CD4-positive, alpha-beta T cell treated with Interleukin-15 for 4 hours (primary cell): ENCODE measurements around the gene CMSS1.

Experiments used
- DNase-seq: peaks from one replicate; pipeline ENCODE4 v3.0.0-alpha.2; 2020; ENCODE audit warnings: low spot score

Gene CMSS1

GRCh38 chr3:99960123-99960878 is 142.6 kb downstream of the CMSS1 start:
- no peak for DNase-seq

DNA sequence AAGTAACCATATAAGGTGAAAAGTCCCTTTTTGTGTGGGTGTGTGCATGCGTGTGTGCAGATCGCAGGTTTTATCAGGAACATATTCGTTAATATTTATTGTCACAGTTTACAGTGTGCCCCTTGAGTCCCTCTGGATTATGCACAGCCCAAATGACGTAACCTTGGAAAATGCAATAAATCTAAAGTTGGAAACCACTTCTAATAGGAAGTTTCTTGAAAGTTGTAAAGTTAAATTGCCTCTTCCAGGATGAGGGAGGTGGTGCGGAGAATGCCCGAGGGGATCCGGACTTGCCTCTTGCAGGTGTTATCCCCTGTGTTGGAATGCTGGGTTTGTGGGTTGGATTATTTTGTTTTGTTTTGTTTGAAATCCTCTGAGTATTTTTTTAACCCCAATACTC is 143.3 kb downstream of the CMSS1 start:
- DNase-seq, result no peak

- DNase-seq, result no peak
Measured at GRCh38 chr3:99961756-99962515, 144.3 kb downstream of the CMSS1 start.

DNA sequence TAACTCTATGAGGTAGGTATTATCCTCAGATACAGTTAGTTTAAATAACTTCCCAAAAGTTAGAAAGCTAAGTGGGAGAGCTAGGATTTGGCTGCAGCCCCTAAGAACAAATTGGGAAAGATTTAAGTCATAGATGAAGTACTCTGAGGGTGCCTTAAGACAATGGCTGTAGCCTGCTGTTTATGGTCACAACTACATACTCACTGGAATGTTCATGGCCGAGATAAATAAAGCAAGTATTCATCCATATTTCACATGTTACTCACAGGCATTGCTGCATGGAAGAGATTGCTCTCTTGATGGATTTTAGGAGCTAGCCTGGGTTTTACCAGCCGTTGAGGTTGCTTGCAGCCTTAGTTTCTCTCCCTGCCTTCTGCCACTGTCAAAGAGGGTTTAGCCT is 145.0 kb downstream of the CMSS1 start:
- DNase-seq, result no peak

GRCh38 chr3:99965077-99965476 is 147.4 kb downstream of the CMSS1 start:
- DNase-seq, result no peak

DNA sequence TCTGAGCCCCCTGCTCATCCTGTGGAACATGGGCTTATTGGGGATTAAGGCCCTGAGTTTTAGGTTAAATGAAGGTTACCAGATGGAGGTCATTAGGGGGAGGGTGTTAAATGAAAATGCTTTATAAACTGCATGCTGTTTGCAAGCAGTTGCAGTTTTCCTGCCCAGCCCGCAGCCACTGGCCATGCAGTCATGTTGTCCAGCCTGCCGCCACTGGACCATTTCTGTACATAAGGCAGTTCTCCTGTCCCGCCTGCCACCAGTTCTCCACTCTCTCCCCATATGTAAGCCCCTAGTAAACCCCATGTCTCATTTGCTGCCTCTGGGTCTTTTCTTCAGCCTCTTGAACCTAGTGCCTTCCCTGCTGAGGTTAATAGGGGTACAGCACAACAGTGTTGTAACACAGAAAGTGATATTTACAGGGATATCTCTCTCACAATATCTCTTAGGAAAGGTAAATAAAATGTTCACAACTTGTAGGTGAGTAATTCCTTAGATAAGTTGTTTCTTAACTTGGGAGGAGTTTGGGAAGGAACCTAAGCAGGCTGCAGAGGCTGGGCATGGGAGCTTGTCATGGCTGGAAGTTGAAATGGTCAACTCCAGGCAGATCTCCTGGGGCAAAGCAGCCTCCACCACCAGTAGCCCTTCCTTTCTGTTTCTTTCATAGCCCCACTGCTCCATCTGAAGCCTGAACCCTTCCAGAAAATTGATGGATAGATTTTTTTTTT is 148.2 kb downstream of the CMSS1 start:
- DNase-seq, result no peak

- DNase-seq, result no peak
Measured at GRCh38 chr3:99966662-99967416, 149.2 kb downstream of the CMSS1 start.

DNA sequence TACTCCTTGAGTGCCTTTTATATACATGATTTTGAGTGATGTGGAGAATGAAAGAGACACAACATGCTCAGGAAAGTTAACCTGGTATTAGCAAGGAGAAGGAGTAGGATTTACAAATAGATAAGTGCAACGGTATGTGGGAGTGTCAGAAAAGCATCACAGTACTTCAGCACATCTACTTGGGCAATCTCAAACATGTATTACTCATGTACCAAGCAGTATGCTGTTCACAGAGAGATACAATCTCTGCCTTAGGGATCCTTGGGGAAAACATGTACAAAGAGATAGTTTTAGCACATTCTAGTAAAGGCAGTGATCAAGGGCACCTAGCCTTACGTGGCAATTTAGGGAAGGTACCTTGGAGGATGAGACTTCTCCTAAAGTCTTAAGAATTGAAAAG is 150.1 kb downstream of the CMSS1 start:
- no peak for DNase-seq

DNA sequence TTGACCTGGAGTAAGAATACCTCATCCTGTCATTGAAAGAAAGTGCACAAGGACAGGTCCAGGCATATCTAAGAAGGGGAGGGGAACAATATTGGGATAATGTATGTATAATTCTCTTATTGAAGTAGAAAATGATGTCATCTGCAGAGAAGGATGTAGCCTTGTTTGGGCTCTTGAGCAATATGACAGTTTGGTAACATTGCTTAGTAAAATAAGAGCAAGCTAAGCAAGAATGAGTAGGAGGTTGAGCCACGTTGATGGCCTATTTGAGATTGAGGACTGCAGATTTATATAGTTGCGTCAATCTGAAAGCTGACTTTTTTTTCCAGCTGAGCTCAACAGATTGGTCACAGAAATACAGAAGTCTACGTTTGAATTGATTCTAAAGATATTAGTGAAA is 151.5 kb downstream of the CMSS1 start:
- DNase-seq, result no peak

GRCh38 chr3:99970198-99970597 is 152.5 kb downstream of the CMSS1 start:
- no peak for DNase-seq

DNA sequence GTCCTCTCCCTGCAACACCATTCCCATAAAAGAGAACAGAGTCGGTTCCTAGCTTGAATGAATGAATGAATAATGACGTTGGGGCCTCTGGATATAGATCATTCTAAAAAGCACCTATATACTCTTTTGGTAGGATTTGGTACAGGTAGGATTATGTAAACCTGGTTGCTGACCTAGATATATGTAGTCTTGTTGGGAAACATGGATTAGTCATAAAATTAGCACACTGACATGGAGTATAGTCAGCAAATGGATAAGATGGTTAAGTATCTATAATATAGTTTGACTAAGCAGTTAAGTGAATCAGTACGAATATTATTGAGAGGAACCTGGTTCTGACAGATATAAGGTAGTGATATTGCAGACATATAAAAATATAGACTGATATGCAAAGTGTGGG is 154.1 kb downstream of the CMSS1 start:
- no peak for DNase-seq

DNA sequence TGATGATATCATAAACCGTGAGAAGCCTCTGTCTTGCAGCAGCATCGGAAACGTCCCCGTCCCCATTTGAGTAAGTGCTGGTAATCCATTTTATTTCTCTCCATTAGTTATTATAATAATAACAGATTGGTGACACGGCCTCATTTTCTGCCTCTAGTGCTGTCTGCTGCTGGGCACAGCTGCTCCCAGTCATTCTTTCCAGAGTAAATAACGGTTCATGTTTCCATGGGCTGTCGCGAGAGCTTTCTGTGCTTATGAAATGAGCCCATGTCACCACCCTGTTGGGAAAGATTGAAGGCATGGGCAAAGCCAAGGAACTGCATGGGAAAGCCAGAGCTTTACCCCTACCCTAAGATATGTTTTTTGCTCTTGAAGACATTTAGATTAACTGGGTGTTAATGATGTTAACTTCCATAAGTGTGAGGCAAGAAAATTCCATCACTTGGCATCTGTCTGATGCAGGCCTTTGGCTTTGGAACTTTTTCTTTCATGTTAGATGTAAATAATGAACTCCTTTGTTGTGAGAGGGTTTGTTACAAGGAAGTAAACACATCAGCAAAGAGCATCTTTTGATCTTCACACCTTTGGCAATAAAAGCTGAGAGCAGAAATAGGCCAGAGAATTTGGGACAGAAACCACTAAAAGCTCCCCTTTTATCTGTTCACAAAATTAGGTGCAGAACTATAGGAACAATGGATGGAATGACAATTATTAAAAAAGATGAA is 154.9 kb downstream of the CMSS1 start:
- no peak for DNase-seq

GRCh38 chr3:99974989-99975388 is 157.3 kb downstream of the CMSS1 start:
- DNase-seq, result no peak

GRCh38 chr3:99976584-99976983 is 158.9 kb downstream of the CMSS1 start:
- DNase-seq, result no peak

GRCh38 chr3:99978221-99978620 is 160.6 kb downstream of the CMSS1 start:
- no peak for DNase-seq

DNA sequence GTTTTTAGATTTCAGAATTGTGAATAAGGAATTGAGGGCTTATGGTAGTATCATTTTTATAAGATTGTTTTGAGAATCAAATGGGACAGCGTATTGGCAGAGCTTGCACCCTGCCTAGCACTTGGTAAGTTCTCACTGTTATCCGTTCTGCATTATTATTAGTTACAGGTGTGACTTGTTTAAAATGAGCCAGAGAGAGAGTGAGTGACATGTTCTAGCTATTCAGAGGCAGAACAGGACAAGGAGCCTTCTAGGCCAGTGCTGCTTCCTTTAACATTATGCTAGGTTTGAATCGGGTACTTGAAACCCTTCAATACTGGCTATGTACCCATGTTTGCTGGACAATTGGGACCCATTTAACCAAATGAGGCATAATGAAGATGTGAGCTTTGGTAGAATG is 162.9 kb downstream of the CMSS1 start:
- DNase-seq, result no peak

DNA sequence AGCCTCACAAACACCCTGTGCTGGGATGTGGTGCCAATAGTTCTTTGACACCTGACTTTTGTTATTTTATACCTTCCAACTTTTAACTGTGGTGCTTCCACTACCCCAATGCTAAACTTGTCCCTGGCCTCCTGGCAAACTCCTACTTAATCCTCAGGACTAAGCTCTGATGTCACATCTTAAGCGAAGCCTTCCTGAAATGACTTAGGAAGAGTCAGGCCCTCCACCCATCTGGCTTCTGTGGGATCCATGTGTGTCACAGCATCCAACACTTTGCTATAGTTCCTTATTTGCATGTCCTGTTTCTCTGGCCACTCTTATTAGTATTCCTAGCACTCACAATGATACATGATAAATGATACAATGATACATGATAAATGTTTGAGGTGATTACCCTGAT is 163.5 kb downstream of the CMSS1 start:
- DNase-seq, result no peak

- DNase-seq, result no peak
Measured at GRCh38 chr3:99982650-99983049, 165.0 kb downstream of the CMSS1 start.

DNA sequence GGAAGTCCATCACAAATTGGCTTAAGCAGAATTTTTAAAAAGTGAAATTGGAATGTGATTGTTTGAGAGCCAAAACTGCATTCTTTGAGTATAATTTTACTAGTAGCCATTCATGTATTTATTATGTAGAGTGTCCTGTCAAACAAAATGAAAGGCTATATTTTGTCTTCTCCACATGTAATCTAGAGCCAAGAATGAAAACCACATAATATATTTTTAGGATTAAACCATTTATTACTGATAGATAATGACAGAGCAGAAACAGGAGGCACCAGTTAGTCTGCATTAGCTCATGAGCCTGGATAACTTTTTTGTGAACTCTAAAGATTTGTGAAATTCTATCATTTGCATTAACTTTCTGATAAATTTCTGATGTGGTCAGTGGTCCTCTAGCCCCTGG is 166.5 kb downstream of the CMSS1 start:
- DNase-seq, result no peak

DNA sequence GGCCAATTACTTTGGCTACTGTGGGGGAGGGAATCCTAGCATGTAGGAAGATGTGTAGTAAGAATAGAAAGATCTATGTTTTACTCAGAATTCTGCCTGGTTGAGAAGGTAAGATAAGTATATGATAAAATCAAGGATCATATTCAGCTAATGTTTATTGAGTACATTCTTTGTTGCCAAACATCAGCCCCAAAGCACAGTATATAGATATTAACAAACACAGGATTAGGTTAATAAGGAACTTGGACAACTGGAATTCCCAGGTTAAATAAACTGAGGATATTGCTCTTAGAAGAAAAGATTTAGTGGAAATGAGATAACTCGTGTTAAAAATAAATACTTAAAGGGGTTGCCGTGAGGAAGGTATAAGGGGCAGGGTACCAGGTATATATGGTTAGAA is 167.0 kb downstream of the CMSS1 start:
- no peak for DNase-seq

GRCh38 chr3:99990179-99990578 is 172.5 kb downstream of the CMSS1 start:
- DNase-seq, result no peak

DNA sequence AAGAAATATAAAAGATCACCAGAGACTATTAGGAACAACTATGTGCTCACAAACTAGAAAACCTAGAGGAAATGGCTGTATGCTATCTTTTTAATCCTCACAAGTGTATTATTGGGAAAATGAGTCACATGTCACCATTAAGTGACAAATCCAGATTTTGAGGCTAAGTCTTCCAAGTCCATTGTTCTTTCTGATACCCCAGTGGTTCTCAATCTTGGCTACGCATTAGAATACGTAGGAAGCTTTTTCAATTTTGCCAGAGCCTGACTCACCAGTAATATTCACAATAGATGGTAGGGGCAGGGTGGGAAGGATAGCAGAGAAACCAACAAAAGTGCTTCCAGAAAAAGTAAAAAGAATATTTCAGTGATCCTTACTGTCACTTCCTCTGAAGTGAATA is 179.6 kb downstream of the CMSS1 start:
- DNase-seq, result no peak
